AG10803 (cell line): ENCODE data around the gene HSH2D.

Source experiments
- DNase-seq: peaks from one replicate; pipeline ENCODE4 v3.0.0; 2010; ENCODE audit warnings: low read depth
- H3K4me3 ChIP-seq: 2 replicates; pipeline ENCODE4 v1.5.1; 2011; ENCODE audit warnings: mild to moderate bottlenecking, low read length, control low read depth
- TF ChIP-seq, protein P1 (sequence below): conservative IDR thresholded peaks from 2 replicates; pipeline ENCODE4 v1.5.1; 2011; ENCODE audit warnings: mild to moderate bottlenecking, low read length, control low read depth, inconsistent platforms

Gene HSH2D

DNA sequence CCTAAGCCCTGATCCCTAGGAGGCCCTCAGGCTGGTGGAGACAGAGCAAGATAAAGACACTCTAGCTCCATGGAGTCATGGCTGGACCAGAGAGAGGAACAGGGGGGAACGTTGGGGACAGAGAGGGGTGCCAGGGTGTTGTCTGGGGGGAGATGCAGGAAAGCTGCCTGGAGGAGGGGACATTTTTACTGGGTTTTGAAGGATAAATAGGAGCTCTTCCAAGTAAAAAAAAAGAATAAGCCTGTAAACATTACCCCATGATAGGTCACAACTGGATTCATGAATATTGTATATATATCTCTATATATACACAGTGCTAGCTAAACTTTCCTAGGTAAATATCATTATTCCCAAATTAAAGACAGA, 714 bp downstream of the HSH2D start:
- no peak for DNase-seq
- TF ChIP-seq, protein P1, sequence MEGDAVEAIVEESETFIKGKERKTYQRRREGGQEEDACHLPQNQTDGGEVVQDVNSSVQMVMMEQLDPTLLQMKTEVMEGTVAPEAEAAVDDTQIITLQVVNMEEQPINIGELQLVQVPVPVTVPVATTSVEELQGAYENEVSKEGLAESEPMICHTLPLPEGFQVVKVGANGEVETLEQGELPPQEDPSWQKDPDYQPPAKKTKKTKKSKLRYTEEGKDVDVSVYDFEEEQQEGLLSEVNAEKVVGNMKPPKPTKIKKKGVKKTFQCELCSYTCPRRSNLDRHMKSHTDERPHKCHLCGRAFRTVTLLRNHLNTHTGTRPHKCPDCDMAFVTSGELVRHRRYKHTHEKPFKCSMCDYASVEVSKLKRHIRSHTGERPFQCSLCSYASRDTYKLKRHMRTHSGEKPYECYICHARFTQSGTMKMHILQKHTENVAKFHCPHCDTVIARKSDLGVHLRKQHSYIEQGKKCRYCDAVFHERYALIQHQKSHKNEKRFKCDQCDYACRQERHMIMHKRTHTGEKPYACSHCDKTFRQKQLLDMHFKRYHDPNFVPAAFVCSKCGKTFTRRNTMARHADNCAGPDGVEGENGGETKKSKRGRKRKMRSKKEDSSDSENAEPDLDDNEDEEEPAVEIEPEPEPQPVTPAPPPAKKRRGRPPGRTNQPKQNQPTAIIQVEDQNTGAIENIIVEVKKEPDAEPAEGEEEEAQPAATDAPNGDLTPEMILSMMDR = no peak
- H3K4me3 ChIP-seq = no peak overlapping the region

DNA sequence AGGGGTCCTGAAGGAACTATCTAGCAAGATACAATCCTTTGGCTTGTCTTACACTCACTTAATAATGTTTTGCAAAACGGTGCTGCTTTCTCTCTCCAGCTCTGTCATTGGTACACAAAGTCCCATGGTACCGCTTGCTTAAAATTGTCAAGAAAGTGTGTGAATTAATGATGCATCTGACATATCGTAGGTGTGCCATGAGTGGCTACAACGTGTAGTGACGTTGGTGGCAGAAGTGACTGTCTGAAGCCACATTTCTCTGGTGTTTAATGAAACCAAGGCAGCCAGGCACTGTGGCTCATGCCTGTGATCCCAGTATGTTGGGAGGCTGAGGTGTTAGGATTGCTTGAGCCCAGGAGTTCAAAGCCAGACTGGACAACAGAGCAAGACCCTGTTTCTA, 2.6 kb downstream of the HSH2D start:
- no peak for DNase-seq
- no peak overlapping the region for H3K4me3 ChIP-seq
- TF ChIP-seq, protein P1 = no peak

DNA sequence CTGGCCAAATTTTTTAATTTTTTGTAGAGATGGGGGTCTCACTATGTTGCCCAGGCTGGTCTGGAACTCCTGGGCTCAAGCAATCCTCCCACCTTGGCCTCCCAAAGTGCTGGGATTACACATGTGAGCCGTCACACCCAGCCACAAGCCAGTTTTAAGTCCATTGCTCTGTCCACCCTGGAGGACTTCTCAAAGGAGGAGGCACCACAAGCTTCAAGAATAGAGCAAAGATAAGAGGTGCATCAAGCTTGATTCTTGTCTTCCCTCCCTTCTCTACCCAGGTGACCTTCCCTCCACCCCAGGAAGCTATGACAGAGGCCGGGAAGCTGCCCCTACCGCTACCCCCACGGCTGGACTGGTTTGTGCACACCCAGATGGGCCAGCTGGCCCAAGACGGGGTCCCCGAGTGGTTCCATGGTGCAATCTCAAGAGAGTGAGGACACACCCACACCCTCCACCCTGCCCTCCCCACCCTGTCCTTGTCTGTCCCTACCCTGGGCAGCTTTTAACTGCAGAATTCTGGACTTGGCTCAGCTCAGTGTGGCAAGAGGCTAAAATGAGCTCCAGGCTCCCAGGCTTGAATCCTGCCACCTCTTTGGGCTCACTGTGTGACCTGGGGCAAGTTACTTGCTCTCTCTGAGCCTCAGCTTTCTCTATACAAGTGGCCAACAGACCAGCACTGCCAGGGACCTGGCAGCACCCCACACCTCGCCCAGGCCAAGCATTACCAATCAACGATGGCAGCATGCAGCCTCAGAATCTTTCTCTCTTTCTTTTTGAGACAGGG, 5.2 kb downstream of the HSH2D start:
- no peak for DNase-seq
- H3K4me3 ChIP-seq = no peak overlapping the region
- TF ChIP-seq, protein P1 = no peak

DNA sequence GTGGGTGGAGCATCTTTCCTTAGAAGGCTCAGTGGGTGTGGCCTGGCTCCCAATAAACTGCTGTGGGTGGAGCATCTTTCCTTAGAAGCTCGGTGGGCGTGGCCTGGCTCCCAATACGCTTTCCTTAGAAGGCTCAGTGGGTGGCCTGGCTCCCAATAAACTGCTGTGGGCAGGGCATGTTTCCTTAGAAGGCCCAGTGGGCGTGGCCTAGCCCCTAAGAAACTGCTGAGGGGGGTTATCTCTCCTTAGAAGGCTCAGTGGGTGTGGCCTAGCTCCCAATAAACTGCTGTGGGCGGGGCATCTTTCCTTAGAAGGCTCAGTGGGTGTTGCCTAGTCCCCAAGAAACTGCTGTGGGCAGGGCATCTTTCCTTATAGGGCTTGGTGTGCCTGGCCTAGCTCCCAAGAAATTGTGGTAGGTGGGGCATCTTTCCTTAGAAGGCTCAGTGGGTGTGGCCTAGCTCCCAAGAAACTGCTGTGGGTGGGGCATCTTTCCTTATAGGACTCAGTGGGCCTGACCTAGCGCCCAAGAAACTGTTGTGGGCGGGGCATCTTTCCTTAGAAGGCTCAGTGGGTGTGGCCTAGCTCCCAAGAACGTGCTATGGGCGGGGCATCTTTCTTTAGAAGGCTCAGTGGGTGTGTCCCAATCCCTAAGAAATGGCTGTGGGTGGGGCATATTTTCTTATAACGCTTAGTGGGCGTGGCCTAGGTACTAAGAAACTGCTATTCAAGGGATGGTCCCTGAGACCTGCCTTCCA, 10.3 kb downstream of the HSH2D start:
- DNase-seq = no peak
- TF ChIP-seq, protein P1 = no peak
- no peak overlapping the region for H3K4me3 ChIP-seq

DNA sequence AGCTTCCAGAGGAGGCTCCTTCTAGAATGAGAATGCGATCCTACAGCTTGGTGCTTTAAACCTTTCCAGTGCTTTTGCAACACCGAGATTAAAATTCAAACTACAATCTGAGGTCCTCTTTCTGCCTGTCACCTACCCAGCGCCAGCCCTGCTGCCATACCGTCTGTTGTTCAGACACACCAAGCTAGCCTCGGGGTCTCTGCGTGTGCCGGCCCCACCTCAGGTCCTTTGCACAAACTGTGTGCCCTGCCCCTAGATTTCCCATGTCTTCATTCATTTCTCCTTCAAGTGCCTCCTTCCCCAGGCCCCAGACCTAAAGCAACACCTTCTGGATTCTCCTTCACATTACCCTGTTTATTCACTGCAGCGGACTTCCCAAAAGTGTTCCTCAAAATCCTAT, 11.1 kb downstream of the HSH2D start:
- DNase-seq = no peak
- H3K4me3 ChIP-seq = no peak overlapping the region
- TF ChIP-seq, protein P1 = no peak

DNA sequence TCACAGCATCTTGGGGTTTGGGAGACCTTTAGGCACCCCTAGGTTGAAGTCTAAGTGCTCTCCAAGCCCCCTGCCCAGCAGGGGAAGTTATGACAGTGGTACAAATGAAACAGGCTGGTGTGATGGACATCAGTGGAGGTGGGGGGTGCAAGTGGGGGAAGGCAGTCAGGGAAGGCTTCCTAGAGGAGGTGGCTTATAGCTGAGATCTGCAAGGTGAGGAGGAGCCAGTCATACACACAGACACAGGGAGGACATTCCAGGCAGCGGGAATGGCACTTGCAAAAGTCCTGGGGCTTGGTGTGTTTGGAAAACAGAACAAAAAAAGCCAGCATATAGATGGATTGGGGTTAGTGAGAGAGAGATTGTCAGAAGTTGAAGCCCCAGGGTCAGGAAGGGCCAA, 11.6 kb downstream of the HSH2D start:
- TF ChIP-seq, protein P1 = no peak
- H3K4me3 ChIP-seq = no peak overlapping the region
- DNase-seq = no peak

DNA sequence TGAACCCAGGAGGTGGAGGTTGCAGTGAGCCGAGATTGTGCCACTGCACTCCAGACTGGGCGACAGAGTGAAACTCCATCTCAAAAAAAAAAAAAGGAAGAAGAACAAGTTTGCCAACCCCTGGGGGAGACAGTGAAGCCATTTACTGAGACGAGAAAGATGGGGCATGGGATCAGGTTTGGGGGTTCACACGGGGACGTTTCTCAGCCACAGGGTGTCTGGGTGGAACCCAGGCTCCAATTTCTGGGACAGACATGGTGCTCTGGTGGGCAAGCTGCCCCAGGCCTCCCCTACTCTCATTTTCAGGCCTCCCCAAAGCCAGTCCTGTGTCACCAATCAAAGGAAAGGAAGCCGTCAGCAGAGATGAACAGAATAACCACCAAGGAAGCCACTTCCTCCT, 13.4 kb downstream of the HSH2D start:
- no peak for DNase-seq
- H3K4me3 ChIP-seq = no peak overlapping the region
- TF ChIP-seq, protein P1 = no peak
